HL-60 (cell line): ENCODE measurements around the gene STX2.

Experiments used
- DNase-seq, 2 experiments: peaks; one replicate each; pipeline ENCODE4 v3.0.0-alpha.2; 2010 to 2020; ENCODE audit warnings: low read depth in 1 of 2, low spot score in 1 of 2
- H3K27ac ChIP-seq: fragments of 250-450 bp; sonication (Bioruptor Pico); replicated peaks from 2 replicates; pipeline ENCODE4 v1.5.1; 2020; ENCODE audit warnings: mild to moderate bottlenecking, moderate library complexity
- H3K27me3 ChIP-seq: fragments of 250-450 bp; sonication (Bioruptor Pico); 2 replicates; pipeline ENCODE4 v1.5.1; 2021; ENCODE audit warnings: mild to moderate bottlenecking, moderate library complexity; ENCODE audit not compliant: insufficient read depth, poor library complexity, severe bottlenecking
- H3K4me3 ChIP-seq: replicated peaks from 2 replicates; pipeline ENCODE4 v1.5.1; 2011; ENCODE audit warnings: mild to moderate bottlenecking, control low read depth, low read length; ENCODE audit not compliant: insufficient read depth
- GABPA ChIP-seq: IDR thresholded peaks from 2 replicates; pipeline ENCODE4 v1.6.1; 2012; ENCODE audit warnings: low read depth
- POLR2AphosphoS5 ChIP-seq: IDR thresholded peaks from 2 replicates; pipeline ENCODE4 v1.6.1; 2012; ENCODE audit warnings: low read depth
- REST ChIP-seq: IDR thresholded peaks from 2 replicates; pipeline ENCODE4 v1.6.1; 2012; ENCODE audit warnings: low read depth; ENCODE audit not compliant: insufficient replicate concordance
- SPI1 ChIP-seq: IDR thresholded peaks from 2 replicates; pipeline ENCODE4 v1.6.1; 2012; ENCODE audit warnings: low read depth, mild to moderate bottlenecking, borderline replicate concordance
- TF ChIP-seq, protein P1 (sequence below): IDR thresholded peaks from one replicate; pipeline ENCODE4 v1.5.1; 2011; ENCODE audit warnings: low read length, control low read depth, inconsistent platforms; ENCODE audit not compliant: insufficient read depth

The STX2 gene

GRCh38 chr12:130796985-130797686, 41.9 kb downstream of the STX2 start:
- no peak for DNase-seq
- Histone ChIP-seq H3K27ac (no peak overlapping the region), H3K4me3 (no peak overlapping the region), H3K27me3 (no peaks in the 10 kb centered on the region)
- TF ChIP-seq, protein P1, sequence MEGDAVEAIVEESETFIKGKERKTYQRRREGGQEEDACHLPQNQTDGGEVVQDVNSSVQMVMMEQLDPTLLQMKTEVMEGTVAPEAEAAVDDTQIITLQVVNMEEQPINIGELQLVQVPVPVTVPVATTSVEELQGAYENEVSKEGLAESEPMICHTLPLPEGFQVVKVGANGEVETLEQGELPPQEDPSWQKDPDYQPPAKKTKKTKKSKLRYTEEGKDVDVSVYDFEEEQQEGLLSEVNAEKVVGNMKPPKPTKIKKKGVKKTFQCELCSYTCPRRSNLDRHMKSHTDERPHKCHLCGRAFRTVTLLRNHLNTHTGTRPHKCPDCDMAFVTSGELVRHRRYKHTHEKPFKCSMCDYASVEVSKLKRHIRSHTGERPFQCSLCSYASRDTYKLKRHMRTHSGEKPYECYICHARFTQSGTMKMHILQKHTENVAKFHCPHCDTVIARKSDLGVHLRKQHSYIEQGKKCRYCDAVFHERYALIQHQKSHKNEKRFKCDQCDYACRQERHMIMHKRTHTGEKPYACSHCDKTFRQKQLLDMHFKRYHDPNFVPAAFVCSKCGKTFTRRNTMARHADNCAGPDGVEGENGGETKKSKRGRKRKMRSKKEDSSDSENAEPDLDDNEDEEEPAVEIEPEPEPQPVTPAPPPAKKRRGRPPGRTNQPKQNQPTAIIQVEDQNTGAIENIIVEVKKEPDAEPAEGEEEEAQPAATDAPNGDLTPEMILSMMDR, result no peak
- TF ChIP-seq POLR2AphosphoS5 (no peak), REST (no peak), SPI1 (no peak), GABPA (no peak)

DNA sequence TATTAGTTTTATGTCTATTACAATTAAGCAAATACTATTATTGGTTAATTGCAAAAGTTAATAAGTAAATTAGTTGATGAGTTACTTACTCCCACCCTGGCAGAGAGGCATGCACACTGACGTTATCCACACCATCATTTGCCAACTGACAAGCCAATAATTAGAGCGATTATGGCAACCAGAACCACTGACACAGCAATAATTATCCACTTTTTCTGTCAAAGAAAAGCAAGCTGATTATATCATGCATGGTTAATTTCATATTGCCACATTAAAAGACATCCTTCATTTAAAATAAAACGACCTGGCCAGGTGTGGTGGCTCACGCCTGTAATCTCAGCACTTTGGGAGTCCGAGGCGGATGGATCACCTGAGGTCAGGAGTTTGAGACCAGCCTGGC, 43.1 kb downstream of the STX2 start:
- TF ChIP-seq REST (no peak), GABPA (no peak), SPI1 (no peak), POLR2AphosphoS5 (no peak)
- TF ChIP-seq, protein P1, result no peak
- Histone ChIP-seq H3K27me3 (no peaks in the 10 kb centered on the region), H3K4me3 (no peak overlapping the region), H3K27ac (no peak overlapping the region)
- DNase-seq, result no peak

DNA sequence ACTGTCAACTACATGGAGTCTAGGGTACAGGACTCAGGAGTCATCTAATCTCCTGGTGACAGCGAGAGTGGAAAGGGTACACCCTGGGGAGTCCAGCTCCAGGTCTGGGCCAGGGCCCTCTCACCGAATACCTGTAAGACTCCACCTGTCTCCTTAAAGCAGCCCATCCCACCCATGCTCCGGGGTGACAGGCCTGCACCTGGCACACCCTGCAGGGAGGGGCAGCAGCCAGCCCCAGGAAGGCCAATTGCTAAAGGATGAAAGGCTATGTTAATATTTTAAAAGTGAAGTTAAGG, 45.5 kb downstream of the STX2 start:
- Histone ChIP-seq H3K4me3 (no peak overlapping the region), H3K27me3 (no peaks in the 10 kb centered on the region), H3K27ac (no peak overlapping the region)
- TF ChIP-seq, protein P1, result no peak
- no peak for TF ChIP-seq REST
- no peak for TF ChIP-seq GABPA
- no peak for TF ChIP-seq POLR2AphosphoS5
- no peak for TF ChIP-seq SPI1
- DNase-seq, result no peak
